HG03097 (cell line): ENCODE data around the gene PRIMA1.

Source experiments
- ATAC-seq: cut with Tn5 transposase; IDR thresholded peaks from one replicate; pipeline ENCODE4 v1.9.1; 2021; ENCODE audit not compliant: unreplicated experiment, low FRiP score

PRIMA1 gene

GRCh38 chr14:93734086-93734822 is 54.0 kb downstream of the PRIMA1 start:
- ATAC-seq, result no peak

GRCh38 chr14:93733631-93734030 is 54.7 kb downstream of the PRIMA1 start:
- no peak for ATAC-seq

GRCh38 chr14:93733231-93733630 is 55.1 kb downstream of the PRIMA1 start:
- ATAC-seq, result no peak

- ATAC-seq, result no peak
Measured at GRCh38 chr14:93732524-93732923, 55.8 kb downstream of the PRIMA1 start.

GRCh38 chr14:93731753-93732152 is 56.5 kb downstream of the PRIMA1 start:
- no peak for ATAC-seq

GRCh38 chr14:93729993-93730392 is 58.3 kb downstream of the PRIMA1 start:
- no peak for ATAC-seq

- no peak for ATAC-seq
Measured at GRCh38 chr14:93728651-93729016, 59.7 kb downstream of the PRIMA1 start.

GRCh38 chr14:93727917-93728650 is 60.2 kb downstream of the PRIMA1 start:
- no peak for ATAC-seq

GRCh38 chr14:93727039-93727740 is 61.1 kb downstream of the PRIMA1 start:
- no peak for ATAC-seq

GRCh38 chr14:93725993-93726392 is 62.3 kb downstream of the PRIMA1 start:
- no peak for ATAC-seq

GRCh38 chr14:93725002-93725582 is 63.2 kb downstream of the PRIMA1 start:
- no peak for ATAC-seq

- no peak for ATAC-seq
Measured at GRCh38 chr14:93723001-93723400, 65.3 kb downstream of the PRIMA1 start.

- ATAC-seq, result no peak
Measured at GRCh38 chr14:93720981-93721483, 67.3 kb downstream of the PRIMA1 start.

GRCh38 chr14:93720076-93720815 is 68.0 kb downstream of the PRIMA1 start:
- no peak for ATAC-seq

- ATAC-seq, result no peak
Measured at GRCh38 chr14:93719256-93719655, 69.0 kb downstream of the PRIMA1 start.

- ATAC-seq, result no peak
Measured at GRCh38 chr14:93717668-93718320, 70.5 kb downstream of the PRIMA1 start.

GRCh38 chr14:93716746-93717667 is 71.3 kb downstream of the PRIMA1 start:
- ATAC-seq, result no peak

- no peak for ATAC-seq
Measured at GRCh38 chr14:93716002-93716745, 72.1 kb downstream of the PRIMA1 start.
